K562 (cell line): ENCODE measurements around the gene TMEM191C. TPM values are rescaled to one million over a fixed set of nuclear protein-coding genes. Genes with fewer than 3 reads are reported as not detected.

Experiments used
- CHCHD3 ChIP-seq: fragments of 250-450 bp; sonication (Bioruptor Pico); IDR thresholded peaks from 2 replicates; pipeline ENCODE4 v2.1.2; 2022; ENCODE audit warnings: mild to moderate bottlenecking
- CUX1 ChIP-seq: fragments of 200-800 bp; sonication (Bioruptor generic); IDR thresholded peaks from 2 replicates; pipeline ENCODE4 v1.6.1; 2016; ENCODE audit warnings: missing genetic modification characterization, missing compliant biosample characterization
- GABPA ChIP-seq: fragments of 200-800 bp; sonication (Bioruptor generic); conservative IDR thresholded peaks from 2 replicates; pipeline ENCODE4 v1.6.1; 2016; ENCODE audit warnings: low read depth, missing genetic modification characterization, missing compliant biosample characterization
- LARP7 ChIP-seq: fragments of 450-650 bp; IDR thresholded peaks from 2 replicates; pipeline ENCODE4 v1.6.1; 2016
- NEUROD1 ChIP-seq: fragments of 150-350 bp; IDR thresholded peaks from 2 replicates; pipeline ENCODE4 v1.6.1; 2014; ENCODE audit warnings: borderline replicate concordance, low read length, low read depth; ENCODE audit not compliant: partially characterized antibody
- PHF20 ChIP-seq: fragments of 450-650 bp; IDR thresholded peaks from 2 replicates; pipeline ENCODE4 v1.6.1; 2018; ENCODE audit not compliant: partially characterized antibody
- PRPF4 ChIP-seq: fragments of 200-400 bp; formaldehyde crosslinking; IDR thresholded peaks from one replicate; pipeline ENCODE4 v1.6.1; 2017; ENCODE audit warnings: low read length, low read depth, mild to moderate bottlenecking; ENCODE audit not compliant: insufficient read depth, poor library complexity, severe bottlenecking
- RBFOX2 ChIP-seq: fragments of 200-400 bp; formaldehyde crosslinking; IDR thresholded peaks from 2 replicates; pipeline ENCODE4 v1.6.1; 2017; ENCODE audit warnings: low read depth, mild to moderate bottlenecking, low read length, moderate library complexity
- SAFB ChIP-seq: fragments of 200-400 bp; formaldehyde crosslinking; IDR thresholded peaks from 2 replicates; pipeline ENCODE4 v1.6.1; 2017; ENCODE audit warnings: low read depth, low read length, borderline replicate concordance
- SMARCC2 ChIP-seq: fragments of 450-650 bp; IDR thresholded peaks from 2 replicates; pipeline ENCODE4 v1.6.1; 2017; ENCODE audit warnings: antibody characterized with exemption, moderate library complexity, mild to moderate bottlenecking, low read depth
- TCF7L2 ChIP-seq: fragments of 150-350 bp; IDR thresholded peaks from 2 replicates; pipeline ENCODE4 v1.6.1; 2016; ENCODE audit warnings: low read depth, mild to moderate bottlenecking, low read length, moderate library complexity
- ZNF24 ChIP-seq: fragments of 450-650 bp; IDR thresholded peaks from 2 replicates; pipeline ENCODE4 v1.6.1; 2016
- ZNF280A ChIP-seq: fragments of 450-650 bp; IDR thresholded peaks from 2 replicates; pipeline ENCODE4 v1.6.1; 2018; ENCODE audit warnings: mild to moderate bottlenecking, low read depth; ENCODE audit not compliant: partially characterized antibody
- polyA plus RNA-seq, 8 experiments: library from polyadenylated mRNA; depleted of rRNA in 4 of 8; stranded (reverse) in 5 of 8; unstranded in 3 of 8; fragments of >200 nt; fragmentation: Nextera tagmentation in 2 of 8; fragmentation: Illumina TruSeq in 1 of 8; extraction: Ambion mirVana in 2 of 8; extraction: Trizol in 1 of 8; gene quantifications; 2 replicates each; pipeline versions ENCODE4 v1.2.1 to v1.2.3, GENCODE V29; 2011 to 2014; ENCODE audit warnings: inconsistent platforms in 1 of 8, missing spikeins in 1 of 8
- total RNA-seq, 7 experiments: library from RNA; depleted of rRNA in 6 of 7; stranded (reverse); fragments of >200 nt in 6 of 7; fragmentation: Illumina TruSeq in 2 of 7; extraction: Trizol in 2 of 7; gene quantifications; 2 replicates each; pipeline versions ENCODE4 v1.2.1 to v1.2.3, GENCODE V29; 2011 to 2021; ENCODE audit warnings: low replicate concordance in 1 of 7
- TF ChIP-seq, protein P1 (sequence below), 3 experiments: fragments of 200-800 bp in 1 of 3; fragments of 250-450 bp in 1 of 3; fragments of 450-650 bp in 1 of 3; sonication (Bioruptor Pico) in 1 of 3; sonication (Bioruptor generic) in 1 of 3; formaldehyde crosslinking in 1 of 3; IDR thresholded peaks; 2 replicates each; pipeline versions ENCODE4 v1.6.1 to v1.8.0; 2016 to 2022; ENCODE audit warnings: mild to moderate bottlenecking in 2 of 3, missing genetic modification characterization in 2 of 3, missing compliant biosample characterization in 1 of 3, moderate library complexity in 1 of 3
- TF ChIP-seq, protein P2 (sequence below): fragments of 450-650 bp; IDR thresholded peaks from 2 replicates; pipeline ENCODE4 v1.7.0; 2016; ENCODE audit warnings: borderline replicate concordance

The TMEM191C gene
- total and polyA plus RNA-seq, 9 of the 15 experiments (the other 6 are each of a cell fraction or from before 2014, with no cell fraction given) = 0.15 to 7.1 (median 1.1) TPM

DNA sequence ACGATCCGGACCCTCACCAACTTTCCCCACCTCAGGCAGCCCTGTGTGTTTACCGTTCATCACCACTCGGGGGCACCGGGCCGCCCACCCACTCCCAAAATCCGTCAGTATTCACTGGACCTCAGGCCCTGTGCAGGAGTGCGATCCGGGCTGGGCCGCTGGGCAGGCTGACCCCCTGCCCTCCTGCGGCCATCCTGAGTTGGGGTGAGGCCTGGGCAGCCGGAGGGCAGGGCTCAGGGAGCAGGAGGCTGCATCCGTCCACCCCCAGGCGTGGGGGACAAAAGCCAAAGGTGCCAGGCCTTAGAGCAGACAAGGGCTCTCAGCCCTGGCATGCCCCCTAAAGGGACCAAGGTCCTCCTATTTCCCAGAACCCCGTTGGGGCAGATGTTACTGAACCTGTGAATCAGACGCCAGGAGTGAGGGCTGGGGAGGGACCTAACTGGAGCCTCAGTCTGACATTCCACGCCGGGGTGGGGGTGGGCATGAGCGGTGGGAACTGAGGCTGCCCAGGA lies 16.8 kb upstream of the TMEM191C start (continued):
- TF ChIP-seq ZNF280A = no peak
- no peak for TF ChIP-seq NEUROD1
- no peak for TF ChIP-seq CHCHD3
- no peak for TF ChIP-seq GABPA (tag)
- TF ChIP-seq SMARCC2 = no peak
- no peak for TF ChIP-seq PRPF4
- TF ChIP-seq, protein P1, sequence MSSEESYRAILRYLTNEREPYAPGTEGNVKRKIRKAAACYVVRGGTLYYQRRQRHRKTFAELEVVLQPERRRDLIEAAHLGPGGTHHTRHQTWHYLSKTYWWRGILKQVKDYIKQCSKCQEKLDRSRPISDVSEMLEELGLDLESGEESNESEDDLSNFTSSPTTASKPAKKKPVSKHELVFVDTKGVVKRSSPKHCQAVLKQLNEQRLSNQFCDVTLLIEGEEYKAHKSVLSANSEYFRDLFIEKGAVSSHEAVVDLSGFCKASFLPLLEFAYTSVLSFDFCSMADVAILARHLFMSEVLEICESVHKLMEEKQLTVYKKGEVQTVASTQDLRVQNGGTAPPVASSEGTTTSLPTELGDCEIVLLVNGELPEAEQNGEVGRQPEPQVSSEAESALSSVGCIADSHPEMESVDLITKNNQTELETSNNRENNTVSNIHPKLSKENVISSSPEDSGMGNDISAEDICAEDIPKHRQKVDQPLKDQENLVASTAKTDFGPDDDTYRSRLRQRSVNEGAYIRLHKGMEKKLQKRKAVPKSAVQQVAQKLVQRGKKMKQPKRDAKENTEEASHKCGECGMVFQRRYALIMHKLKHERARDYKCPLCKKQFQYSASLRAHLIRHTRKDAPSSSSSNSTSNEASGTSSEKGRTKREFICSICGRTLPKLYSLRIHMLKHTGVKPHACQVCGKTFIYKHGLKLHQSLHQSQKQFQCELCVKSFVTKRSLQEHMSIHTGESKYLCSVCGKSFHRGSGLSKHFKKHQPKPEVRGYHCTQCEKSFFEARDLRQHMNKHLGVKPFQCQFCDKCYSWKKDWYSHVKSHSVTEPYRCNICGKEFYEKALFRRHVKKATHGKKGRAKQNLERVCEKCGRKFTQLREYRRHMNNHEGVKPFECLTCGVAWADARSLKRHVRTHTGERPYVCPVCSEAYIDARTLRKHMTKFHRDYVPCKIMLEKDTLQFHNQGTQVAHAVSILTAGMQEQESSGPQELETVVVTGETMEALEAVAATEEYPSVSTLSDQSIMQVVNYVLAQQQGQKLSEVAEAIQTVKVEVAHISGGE (CRISPR knock-in tag; IDR thresholded peaks at IDR 0.05) = no peak
- TF ChIP-seq PHF20 = no peak
- TF ChIP-seq, protein P2, sequence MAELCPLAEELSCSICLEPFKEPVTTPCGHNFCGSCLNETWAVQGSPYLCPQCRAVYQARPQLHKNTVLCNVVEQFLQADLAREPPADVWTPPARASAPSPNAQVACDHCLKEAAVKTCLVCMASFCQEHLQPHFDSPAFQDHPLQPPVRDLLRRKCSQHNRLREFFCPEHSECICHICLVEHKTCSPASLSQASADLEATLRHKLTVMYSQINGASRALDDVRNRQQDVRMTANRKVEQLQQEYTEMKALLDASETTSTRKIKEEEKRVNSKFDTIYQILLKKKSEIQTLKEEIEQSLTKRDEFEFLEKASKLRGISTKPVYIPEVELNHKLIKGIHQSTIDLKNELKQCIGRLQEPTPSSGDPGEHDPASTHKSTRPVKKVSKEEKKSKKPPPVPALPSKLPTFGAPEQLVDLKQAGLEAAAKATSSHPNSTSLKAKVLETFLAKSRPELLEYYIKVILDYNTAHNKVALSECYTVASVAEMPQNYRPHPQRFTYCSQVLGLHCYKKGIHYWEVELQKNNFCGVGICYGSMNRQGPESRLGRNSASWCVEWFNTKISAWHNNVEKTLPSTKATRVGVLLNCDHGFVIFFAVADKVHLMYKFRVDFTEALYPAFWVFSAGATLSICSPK = no peak
- TF ChIP-seq ZNF24 = no peak
- TF ChIP-seq TCF7L2 = no peak
- TF ChIP-seq RBFOX2 = no peak
- no peak for TF ChIP-seq LARP7
- no peak for TF ChIP-seq CUX1 (CRISPR knock-in tag)
- no peak for TF ChIP-seq SAFB
